ENCODE results near the gene BCR. TPM values are rescaled to one million over a fixed set of nuclear protein-coding genes. Genes with fewer than 3 reads are reported as not detected.

Gene BCR
- total RNA-seq, 2 donors from 2014 or later: 43.3 to 50.3 TPM

DNA sequence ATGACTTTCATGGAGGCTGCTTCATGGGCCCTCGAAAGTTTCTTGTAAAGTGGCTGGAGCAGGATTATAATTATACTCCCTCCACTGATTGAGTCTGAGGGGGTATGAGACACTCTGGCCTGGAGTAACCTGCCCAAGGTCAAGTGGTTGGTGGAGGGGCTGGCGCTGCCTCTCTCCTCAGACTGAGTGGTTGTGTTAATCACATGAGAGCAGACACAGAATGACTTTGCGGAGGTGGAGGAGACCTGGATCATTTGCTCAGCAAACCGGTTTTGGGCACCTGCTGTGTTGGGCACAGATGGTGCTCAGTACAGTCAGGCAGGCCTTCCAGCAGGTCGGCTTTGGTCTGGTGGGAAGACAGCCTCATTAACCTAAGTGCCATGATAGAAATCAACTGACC lies 11.8 kb downstream of the BCR start:
- Mint-ChIP-seq H3K9me3 (no peaks in the 10 kb centered on the region), H3K27me3 (no peaks in the 10 kb centered on the region), H3K27ac (peak overlapping the region; percentile 60), H3K36me3 (ENCODE audit: low read depth) (peaks cover 43% of the 10 kb centered on the region), H3K4me1 (peaks cover 21% of the 10 kb centered on the region), H3K4me3 (no peak overlapping the region)
- ATAC-seq (replicated peaks): no peak

GRCh38 chr22:23192558-23192957 lies 12.2 kb downstream of the BCR start:
- Mint-ChIP-seq H3K4me3 (no peak overlapping the region), H3K36me3 (ENCODE audit: low read depth) (peaks cover 38% of the 10 kb centered on the region), H3K27me3 (no peaks in the 10 kb centered on the region), H3K9me3 (no peaks in the 10 kb centered on the region), H3K27ac (peak overlapping the region; percentile 14), H3K4me1 (peaks cover 21% of the 10 kb centered on the region)
- ATAC-seq (replicated peaks): no peak

DNA sequence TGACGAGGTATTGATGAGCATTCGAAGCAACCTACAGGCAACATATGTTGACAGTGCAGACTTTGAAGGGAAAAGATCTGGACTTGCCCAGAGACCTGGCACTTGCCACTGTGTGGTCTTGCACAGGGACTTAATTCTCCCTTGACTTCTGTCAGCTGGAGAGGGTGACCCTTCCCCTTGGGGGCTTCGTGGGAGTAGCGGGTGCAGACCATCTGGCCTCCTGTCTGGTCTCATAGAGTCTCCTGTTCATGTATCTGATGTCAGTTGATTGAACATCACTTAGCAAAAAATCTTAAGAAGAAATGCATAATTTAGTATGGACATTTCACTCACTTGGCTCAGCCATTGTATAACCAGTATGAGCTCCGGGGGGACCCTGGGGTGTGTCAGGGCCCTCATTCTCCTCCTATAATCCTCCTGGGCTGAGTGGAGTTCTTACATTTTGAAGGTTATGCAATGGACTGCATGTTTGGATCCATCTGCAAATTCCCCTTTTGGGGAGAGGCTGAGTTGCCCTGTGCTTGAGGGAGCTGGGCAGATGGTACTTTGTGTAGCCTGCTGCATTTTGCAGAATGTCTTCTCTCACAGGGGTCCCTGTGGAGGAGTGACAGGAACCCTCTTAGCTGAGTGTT lies 13.0 kb downstream of the BCR start:
- H3K27ac Mint-ChIP-seq: no peak overlapping the region
- H3K36me3 Mint-ChIP-seq (ENCODE audit: low read depth): peaks cover 31% of the 10 kb centered on the region
- ATAC-seq (replicated peaks): no peak
- H3K4me3 Mint-ChIP-seq: no peak overlapping the region
- no peaks in the 10 kb centered on the region for H3K9me3 Mint-ChIP-seq
- H3K27me3 Mint-ChIP-seq: no peaks in the 10 kb centered on the region
- H3K4me1 Mint-ChIP-seq: peaks cover 23% of the 10 kb centered on the region

DNA sequence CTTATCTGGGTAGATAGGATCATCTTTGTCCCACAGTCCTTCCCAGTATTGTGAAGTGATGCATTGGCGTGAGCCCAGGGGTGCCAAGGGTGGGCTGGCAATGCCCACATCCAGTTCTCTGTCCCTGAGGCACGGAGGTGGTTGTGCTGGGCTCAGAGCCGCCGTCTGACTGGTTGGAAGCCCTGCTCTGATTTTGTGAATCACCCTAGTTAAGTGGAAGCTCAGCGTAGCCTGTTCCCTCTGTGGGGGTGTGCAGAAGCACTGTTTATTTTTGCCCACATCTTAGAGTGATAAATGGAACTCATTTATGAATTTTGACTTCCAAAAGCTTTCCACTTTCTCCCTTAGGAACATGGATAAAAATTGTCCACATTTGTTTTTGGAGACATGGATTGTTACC lies 13.6 kb downstream of the BCR start:
- H3K36me3 Mint-ChIP-seq (ENCODE audit: low read depth): peaks cover 30% of the 10 kb centered on the region
- H3K4me3 Mint-ChIP-seq: no peak overlapping the region
- no peak overlapping the region for H3K27ac Mint-ChIP-seq
- peaks cover 26% of the 10 kb centered on the region for H3K4me1 Mint-ChIP-seq
- no peaks in the 10 kb centered on the region for H3K9me3 Mint-ChIP-seq
- no peaks in the 10 kb centered on the region for H3K27me3 Mint-ChIP-seq
- no peak for ATAC-seq (replicated peaks)

- Mint-ChIP-seq H3K27me3 (no peaks in the 10 kb centered on the region), H3K9me3 (no peaks in the 10 kb centered on the region), H3K36me3 (ENCODE audit: low read depth) (peaks cover 28% of the 10 kb centered on the region), H3K27ac (no peak overlapping the region), H3K4me1 (peaks cover 18% of the 10 kb centered on the region), H3K4me3 (no peak overlapping the region)
- no peak for ATAC-seq (replicated peaks)
These were observed 15.9 kb downstream of the BCR start for GRCh38 chr22:23196165-23196564.

DNA sequence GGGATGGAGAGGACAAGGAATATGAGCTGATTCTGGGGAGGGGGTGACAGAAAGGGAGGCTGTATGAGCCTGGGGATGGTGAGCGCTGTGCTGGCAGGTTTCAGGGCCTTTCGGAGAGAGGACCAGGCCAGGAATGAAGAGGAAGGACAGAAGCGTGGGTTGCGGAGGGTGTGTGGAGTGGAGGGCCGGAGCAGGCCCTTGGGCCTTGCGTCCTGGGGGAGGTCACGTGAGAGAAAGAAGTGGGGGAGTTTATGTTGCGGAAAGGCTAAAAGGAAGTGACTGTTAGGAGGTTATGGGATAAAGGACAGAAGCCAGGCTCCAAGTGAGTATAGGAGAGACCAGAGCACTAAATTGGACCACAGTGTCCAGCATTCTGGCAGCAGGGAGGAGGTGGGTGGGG lies 17.5 kb downstream of the BCR start:
- ATAC-seq (replicated peaks): no peak
- Mint-ChIP-seq H3K27ac (peak overlapping the region; percentile 65), H3K4me1 (peaks cover 13% of the 10 kb centered on the region), H3K36me3 (ENCODE audit: low read depth) (peaks cover 13% of the 10 kb centered on the region), H3K4me3 (no peak overlapping the region), H3K9me3 (no peaks in the 10 kb centered on the region), H3K27me3 (no peaks in the 10 kb centered on the region)

- Mint-ChIP-seq H3K27ac (no peak overlapping the region), H3K4me1 (peaks cover 13% of the 10 kb centered on the region), H3K9me3 (no peaks in the 10 kb centered on the region), H3K4me3 (no peak overlapping the region), H3K36me3 (ENCODE audit: low read depth) (peaks cover 24% of the 10 kb centered on the region), H3K27me3 (no peaks in the 10 kb centered on the region)
- no peak for ATAC-seq (replicated peaks)
These were observed 18.9 kb downstream of the BCR start for GRCh38 chr22:23199159-23199558.

DNA sequence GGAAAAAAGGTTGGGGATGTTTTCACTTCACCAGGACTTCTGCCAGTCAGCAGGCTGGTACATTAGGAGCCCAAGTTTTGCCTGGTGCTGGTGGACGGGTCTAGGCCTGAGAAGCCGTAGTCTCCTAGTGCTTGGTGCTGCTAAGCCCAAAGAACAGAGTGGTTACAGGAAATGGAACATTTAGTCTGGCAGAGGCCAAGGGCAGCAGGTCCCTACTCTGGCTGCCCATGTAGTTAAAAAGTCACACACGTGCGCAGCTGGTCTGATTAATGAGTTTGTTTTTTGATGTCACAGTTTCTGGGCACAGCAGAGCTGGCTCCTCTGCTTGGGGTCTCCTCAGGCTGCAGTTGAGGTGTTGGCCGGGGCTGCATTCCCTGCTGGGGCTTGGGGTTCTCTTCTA lies 20.6 kb downstream of the BCR start:
- Mint-ChIP-seq H3K36me3 (ENCODE audit: low read depth) (peaks cover 37% of the 10 kb centered on the region), H3K4me3 (no peak overlapping the region), H3K4me1 (peaks cover 13% of the 10 kb centered on the region), H3K9me3 (no peaks in the 10 kb centered on the region), H3K27me3 (no peaks in the 10 kb centered on the region), H3K27ac (no peak overlapping the region)
- no peak for ATAC-seq (replicated peaks)

DNA sequence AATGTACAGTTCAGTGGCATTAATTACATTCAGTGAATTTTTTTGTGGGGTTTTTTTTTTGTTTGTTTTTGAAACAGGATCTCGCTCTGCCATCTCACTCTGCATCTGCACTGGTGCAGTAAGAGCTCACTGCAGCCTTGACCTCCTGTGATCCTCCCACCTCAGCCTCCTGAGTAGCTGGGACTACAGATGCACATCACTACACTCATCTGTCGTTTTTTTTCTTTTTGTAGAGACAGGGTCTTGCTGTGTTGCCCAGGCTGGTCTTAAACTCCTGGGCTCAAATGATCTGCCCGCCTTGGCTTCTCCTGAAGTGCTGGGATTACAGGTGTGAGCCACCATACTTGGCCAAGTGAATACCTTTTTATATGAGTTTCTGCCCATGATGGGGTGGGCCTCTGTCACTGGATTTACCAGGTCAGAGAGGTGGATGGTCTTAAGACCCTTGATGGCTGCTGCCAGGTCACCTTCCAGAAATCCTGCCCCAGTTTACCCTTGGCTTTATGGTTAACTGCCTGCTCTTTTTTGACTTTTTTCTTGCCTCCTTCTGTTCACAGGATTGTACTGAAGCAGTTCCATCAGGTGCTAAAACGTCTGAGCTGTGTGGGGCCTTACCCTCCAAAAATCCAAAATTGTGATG lies 22.6 kb downstream of the BCR start:
- no peaks in the 10 kb centered on the region for H3K27me3 Mint-ChIP-seq
- H3K4me3 Mint-ChIP-seq: no peak overlapping the region
- no peak for ATAC-seq (replicated peaks)
- H3K4me1 Mint-ChIP-seq: peaks cover 20% of the 10 kb centered on the region
- no peaks in the 10 kb centered on the region for H3K9me3 Mint-ChIP-seq
- H3K27ac Mint-ChIP-seq: peak overlapping the region; percentile 79
- peaks cover 50% of the 10 kb centered on the region for H3K36me3 Mint-ChIP-seq (ENCODE audit: low read depth)

- H3K9me3 Mint-ChIP-seq: no peaks in the 10 kb centered on the region
- peak overlapping the region; percentile 79 for H3K27ac Mint-ChIP-seq
- no peaks in the 10 kb centered on the region for H3K27me3 Mint-ChIP-seq
- peaks cover 14% of the 10 kb centered on the region for H3K4me1 Mint-ChIP-seq
- no peak for ATAC-seq (replicated peaks)
- H3K36me3 Mint-ChIP-seq (ENCODE audit: low read depth): peaks cover 50% of the 10 kb centered on the region
- no peak overlapping the region for H3K4me3 Mint-ChIP-seq
These were observed 23.3 kb downstream of the BCR start for GRCh38 chr22:23203452-23204124.

DNA sequence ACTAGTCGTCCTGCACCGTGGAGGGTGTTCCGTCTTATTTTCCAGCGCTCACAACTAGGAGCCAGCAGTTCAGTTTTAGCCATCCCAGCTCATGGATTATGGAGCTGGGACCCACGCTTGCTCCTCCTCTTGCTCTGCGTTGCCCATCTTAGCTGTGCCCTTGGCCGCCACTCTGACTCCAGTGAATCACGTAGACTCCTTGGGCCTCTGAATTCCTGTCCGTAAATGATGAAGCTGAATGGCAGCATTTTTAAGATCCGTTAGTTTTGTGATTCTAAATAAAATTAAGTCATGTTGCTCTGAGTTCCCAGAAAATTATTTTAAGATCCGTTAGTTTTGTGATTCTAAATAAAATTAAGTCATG lies 23.8 kb downstream of the BCR start:
- no peak for ATAC-seq (replicated peaks)
- Mint-ChIP-seq H3K4me3 (no peak overlapping the region), H3K4me1 (peaks cover 14% of the 10 kb centered on the region), H3K9me3 (no peaks in the 10 kb centered on the region), H3K27ac (peak overlapping the region; percentile 79), H3K27me3 (no peaks in the 10 kb centered on the region), H3K36me3 (ENCODE audit: low read depth) (peaks cover 46% of the 10 kb centered on the region)

GRCh38 chr22:23204541-23205157 lies 24.3 kb downstream of the BCR start:
- Mint-ChIP-seq H3K27me3 (no peaks in the 10 kb centered on the region), H3K4me3 (no peak overlapping the region), H3K27ac (peak overlapping the region; percentile 36), H3K9me3 (no peaks in the 10 kb centered on the region), H3K4me1 (peaks cover 14% of the 10 kb centered on the region), H3K36me3 (ENCODE audit: low read depth) (peaks cover 41% of the 10 kb centered on the region)
- ATAC-seq (replicated peaks): no peak

- no peak for ATAC-seq (replicated peaks)
- Mint-ChIP-seq H3K27ac (peak overlapping the region; percentile 50), H3K4me1 (peaks cover 15% of the 10 kb centered on the region), H3K27me3 (no peaks in the 10 kb centered on the region), H3K9me3 (no peaks in the 10 kb centered on the region), H3K4me3 (no peak overlapping the region), H3K36me3 (ENCODE audit: low read depth) (peaks cover 40% of the 10 kb centered on the region)
These were observed 25.2 kb downstream of the BCR start for GRCh38 chr22:23205339-23206049.

DNA sequence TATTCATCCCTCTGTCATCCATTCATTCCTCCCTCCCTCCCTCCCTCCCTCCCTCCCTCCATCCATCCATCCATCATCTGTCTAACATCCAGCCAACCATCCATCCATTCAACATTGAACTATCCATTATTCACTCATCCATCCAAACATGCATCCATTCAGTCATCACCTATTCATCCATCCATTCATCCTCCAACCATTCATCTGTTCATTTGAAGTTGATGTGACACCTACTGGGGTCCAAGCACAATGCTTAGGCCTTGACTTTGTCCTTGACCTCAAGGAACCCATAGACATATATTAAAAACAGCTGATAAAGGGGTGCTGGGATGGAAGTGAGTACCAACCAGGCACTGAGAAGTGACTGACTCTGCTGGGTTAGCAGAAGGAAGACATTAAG lies 26.6 kb downstream of the BCR start:
- Mint-ChIP-seq H3K4me1 (peaks cover 21% of the 10 kb centered on the region), H3K36me3 (ENCODE audit: low read depth) (peaks cover 40% of the 10 kb centered on the region), H3K4me3 (no peak overlapping the region), H3K9me3 (no peaks in the 10 kb centered on the region), H3K27ac (peak overlapping the region; percentile 42), H3K27me3 (no peaks in the 10 kb centered on the region)
- no peak for ATAC-seq (replicated peaks)

Data from activated T-helper 17 cell treated with anti-CD3 and anti-CD28 coated beads, Interleukin-2, amount 50 U/mL, for 72 hours (primary cell).